Measurements from ENCODE around the gene RBM4.

- TF ChIP-seq CTCF (CRISPR knock-in tag; IDR thresholded peaks at IDR 0.05) (no peak), DPF2 (CRISPR knock-in tag; IDR thresholded peaks at IDR 0.05; ENCODE audit: borderline replicate concordance, low read depth) (no peak), CCDC6 (CRISPR knock-in tag; IDR thresholded peaks at IDR 0.05) (no peak), IKZF1 (IDR thresholded peaks at IDR 0.05) (no peak), ZFX (CRISPR knock-in tag; IDR thresholded peaks at IDR 0.05; ENCODE audit: low read depth) (no peak), MAX (IDR thresholded peaks at IDR 0.05) (no peak), FOXA3 (CRISPR knock-in tag; IDR thresholded peaks at IDR 0.05) (no peak), SKIL (CRISPR knock-in tag; IDR thresholded peaks at IDR 0.05; ENCODE audit: borderline replicate concordance) (no peak), ZNF496 (CRISPR knock-in tag; IDR thresholded peaks at IDR 0.05; ENCODE audit: insufficient replicate concordance) (no peak), HDAC6 (IDR thresholded peaks at IDR 0.05; ENCODE audit: low read depth, low read length) (no peak), JUNB (CRISPR knock-in tag; IDR thresholded peaks at IDR 0.05; ENCODE audit: borderline replicate concordance) (no peak), PRPF4 (IDR thresholded peaks at IDR 0.05; ENCODE audit: low read depth, low read length, poor library complexity, severe bottlenecking) (no peak)
Measured at GRCh38 chr11:66651016-66651415, 12.5 kb downstream of the RBM4 start.

Data from HepG2 (cell line).